ENCODE data around the gene TBC1D5. TPM values are rescaled to one million over a fixed set of nuclear protein-coding genes. Genes with fewer than 3 reads are reported as not detected.

TBC1D5 gene
- total RNA-seq, 1 experiment from 2014 or later = 43.3 TPM

DNA sequence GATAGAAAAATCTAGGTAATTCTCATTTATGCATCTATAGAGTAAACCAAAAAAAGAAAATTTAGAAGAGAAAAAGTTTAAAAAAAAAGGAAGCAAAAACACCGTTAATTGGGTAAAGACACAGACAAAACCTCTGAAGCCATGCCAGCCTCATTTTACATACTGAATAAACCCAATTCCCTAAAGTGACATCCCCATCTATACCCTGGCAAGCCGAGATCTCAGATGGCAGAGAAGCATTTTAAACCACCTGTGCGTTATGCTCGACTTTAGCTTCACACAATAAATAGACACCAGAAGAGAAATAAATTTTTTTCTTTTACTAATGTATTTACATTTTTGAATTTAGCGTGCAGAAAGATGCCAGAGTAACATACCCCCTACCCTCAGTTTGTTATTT is 475.6 kb downstream of the TBC1D5 start:
- CTCF ChIA-PET = interaction anchor here (0.5 kb wide), 1 partner anchor 141 kb away, joined by 3 read pairs; no protein-coding TSS in a partner anchor

DNA sequence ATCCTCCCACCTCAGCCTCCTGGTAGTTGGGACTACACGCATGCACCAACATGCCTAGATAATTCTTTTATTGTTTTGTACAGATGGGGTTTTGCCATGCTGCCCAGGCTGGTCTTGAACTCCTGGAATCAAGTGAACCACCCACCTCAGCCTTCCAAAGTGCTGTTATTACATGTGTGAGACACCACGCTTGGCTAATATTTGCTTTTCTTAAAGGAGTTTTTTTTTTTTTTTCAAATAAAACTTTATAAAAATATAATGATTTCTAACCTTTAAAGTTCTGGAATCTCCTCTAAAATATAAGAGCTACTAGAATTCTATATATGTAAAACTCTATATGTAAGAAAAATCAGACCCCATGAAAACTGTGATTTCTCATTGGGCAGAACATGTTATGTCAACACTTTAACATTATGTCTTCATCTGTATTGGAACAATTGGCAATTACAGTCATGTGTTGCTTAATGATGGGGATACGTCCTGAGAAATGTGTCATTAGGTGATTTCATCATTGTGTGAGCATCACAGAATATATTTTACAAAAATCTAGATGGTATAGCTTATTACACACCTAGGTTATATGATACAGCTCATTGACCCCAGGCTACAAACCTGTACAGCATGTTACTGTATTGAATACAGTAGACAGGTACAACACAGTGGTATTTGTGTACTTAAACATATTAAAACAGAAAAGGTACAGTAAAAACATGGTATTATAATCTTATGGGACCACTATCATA is 480.6 kb downstream of the TBC1D5 start:
- POLR2A ChIA-PET = no interaction called here
- CTCF ChIA-PET = interaction anchor here (0.8 to 2.4 kb wide), 3 partner anchors 30 to 662 kb away, joined by 4 to 13 read pairs (median 5); no protein-coding TSS in a partner anchor
- Mint-ChIP-seq H3K9me3 (ENCODE audit: unreplicated experiment) (no peaks in the 10 kb centered on the region), H3K4me1 (ENCODE audit: insufficient read depth, unreplicated experiment) (no peaks in the 10 kb centered on the region), H3K27ac (ENCODE audit: low read depth, unreplicated experiment) (no peak overlapping the region), H3K27me3 (ENCODE audit: insufficient read depth, unreplicated experiment) (no peaks in the 10 kb centered on the region), H3K4me3 (ENCODE audit: unreplicated experiment) (no peak overlapping the region), H3K36me3 (ENCODE audit: insufficient read depth, unreplicated experiment) (no peaks in the 10 kb centered on the region)
- peak; percentile 26 for DNase-seq (ENCODE audit: unreplicated experiment)
- no TSS peak for BruUV-seq (replicated peaks)
- intact Hi-C loops (cut with micrococcal nuclease) = no loop called here
- TF ChIP-seq, protein P1, sequence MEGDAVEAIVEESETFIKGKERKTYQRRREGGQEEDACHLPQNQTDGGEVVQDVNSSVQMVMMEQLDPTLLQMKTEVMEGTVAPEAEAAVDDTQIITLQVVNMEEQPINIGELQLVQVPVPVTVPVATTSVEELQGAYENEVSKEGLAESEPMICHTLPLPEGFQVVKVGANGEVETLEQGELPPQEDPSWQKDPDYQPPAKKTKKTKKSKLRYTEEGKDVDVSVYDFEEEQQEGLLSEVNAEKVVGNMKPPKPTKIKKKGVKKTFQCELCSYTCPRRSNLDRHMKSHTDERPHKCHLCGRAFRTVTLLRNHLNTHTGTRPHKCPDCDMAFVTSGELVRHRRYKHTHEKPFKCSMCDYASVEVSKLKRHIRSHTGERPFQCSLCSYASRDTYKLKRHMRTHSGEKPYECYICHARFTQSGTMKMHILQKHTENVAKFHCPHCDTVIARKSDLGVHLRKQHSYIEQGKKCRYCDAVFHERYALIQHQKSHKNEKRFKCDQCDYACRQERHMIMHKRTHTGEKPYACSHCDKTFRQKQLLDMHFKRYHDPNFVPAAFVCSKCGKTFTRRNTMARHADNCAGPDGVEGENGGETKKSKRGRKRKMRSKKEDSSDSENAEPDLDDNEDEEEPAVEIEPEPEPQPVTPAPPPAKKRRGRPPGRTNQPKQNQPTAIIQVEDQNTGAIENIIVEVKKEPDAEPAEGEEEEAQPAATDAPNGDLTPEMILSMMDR (IDR thresholded peaks at IDR 0.05; ENCODE audit: unreplicated experiment) = no peak

More for the DNA sequence above, 475.6 kb downstream of the TBC1D5 start:
- TF ChIP-seq, protein P1 (IDR thresholded peaks at IDR 0.05; ENCODE audit: unreplicated experiment) = no peak
- DNase-seq (ENCODE audit: unreplicated experiment) = no peak
- Mint-ChIP-seq H3K36me3 (ENCODE audit: insufficient read depth, unreplicated experiment) (no peaks in the 10 kb centered on the region), H3K27ac (ENCODE audit: low read depth, unreplicated experiment) (no peak overlapping the region), H3K4me3 (ENCODE audit: unreplicated experiment) (no peak overlapping the region), H3K27me3 (ENCODE audit: insufficient read depth, unreplicated experiment) (no peaks in the 10 kb centered on the region), H3K9me3 (ENCODE audit: unreplicated experiment) (no peaks in the 10 kb centered on the region), H3K4me1 (ENCODE audit: insufficient read depth, unreplicated experiment) (peaks cover 4% of the 10 kb centered on the region)
- POLR2A ChIA-PET = no interaction called here
- intact Hi-C loops (cut with micrococcal nuclease) = no loop called here
- no TSS peak for BruUV-seq (replicated peaks)

DNA sequence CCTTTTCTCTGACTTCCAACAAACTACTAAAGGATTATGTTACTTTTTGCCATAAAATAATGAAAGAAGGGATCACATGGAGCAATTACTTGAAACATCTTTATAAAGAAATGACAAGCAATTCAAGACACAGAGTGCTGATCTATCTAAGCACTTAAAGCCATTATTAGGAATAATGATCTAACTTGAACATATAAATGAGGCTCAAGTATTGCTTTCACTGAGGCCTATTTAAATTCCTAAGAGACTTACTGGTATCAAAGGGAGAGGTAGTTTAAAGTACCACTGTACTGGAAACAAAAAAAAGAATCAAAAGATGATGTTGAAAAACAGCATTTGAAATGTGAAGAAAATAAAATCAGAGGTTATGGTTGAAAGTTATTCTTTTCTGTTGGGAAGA is 482.2 kb downstream of the TBC1D5 start:
- H3K4me1 Mint-ChIP-seq (ENCODE audit: insufficient read depth, unreplicated experiment) = no peaks in the 10 kb centered on the region
- no peak for DNase-seq (ENCODE audit: unreplicated experiment)
- TF ChIP-seq, protein P1 (IDR thresholded peaks at IDR 0.05; ENCODE audit: unreplicated experiment) = no peak
- no peak overlapping the region for H3K27ac Mint-ChIP-seq (ENCODE audit: low read depth, unreplicated experiment)
- H3K4me3 Mint-ChIP-seq (ENCODE audit: unreplicated experiment) = no peak overlapping the region
- H3K27me3 Mint-ChIP-seq (ENCODE audit: insufficient read depth, unreplicated experiment) = no peaks in the 10 kb centered on the region
- H3K9me3 Mint-ChIP-seq (ENCODE audit: unreplicated experiment) = no peaks in the 10 kb centered on the region
- CTCF ChIA-PET = interaction anchor here (0.6 to 1.4 kb wide), 8 partner anchors 9 to 1115 kb away, joined by 3 to 11 read pairs (median 4); no protein-coding TSS in a partner anchor
- H3K36me3 Mint-ChIP-seq (ENCODE audit: insufficient read depth, unreplicated experiment) = no peaks in the 10 kb centered on the region
- BruUV-seq (replicated peaks) = no TSS peak
- POLR2A ChIA-PET = no interaction called here
- intact Hi-C loops (cut with micrococcal nuclease) = no loop called here

DNA sequence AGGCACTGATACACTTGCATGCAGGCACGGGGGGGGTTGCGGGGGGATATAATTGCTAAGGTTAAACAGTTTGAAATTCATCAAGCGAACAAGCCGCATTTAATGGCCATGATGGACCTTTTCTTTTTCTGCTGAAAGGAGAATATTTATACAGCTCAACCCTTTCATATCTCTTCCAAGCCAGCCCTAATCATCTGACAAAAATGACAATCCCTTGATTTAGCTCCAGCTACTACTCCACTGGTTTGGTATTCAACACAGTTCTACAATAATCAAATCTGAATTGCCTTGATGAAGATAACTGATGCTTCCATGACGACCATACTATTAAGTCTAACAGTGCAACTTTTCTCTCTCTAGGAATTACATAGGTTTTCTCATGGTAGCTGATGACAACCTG is 482.7 kb downstream of the TBC1D5 start:
- no peaks in the 10 kb centered on the region for H3K27me3 Mint-ChIP-seq (ENCODE audit: insufficient read depth, unreplicated experiment)

More for the DNA sequence above, 482.7 kb downstream of the TBC1D5 start:
- H3K4me3 Mint-ChIP-seq (ENCODE audit: unreplicated experiment) = no peak overlapping the region
- no peak for DNase-seq (ENCODE audit: unreplicated experiment)
- no peaks in the 10 kb centered on the region for H3K36me3 Mint-ChIP-seq (ENCODE audit: insufficient read depth, unreplicated experiment)
- POLR2A ChIA-PET = no interaction called here
- CTCF ChIA-PET = interaction anchor here (0.6 to 1.4 kb wide), 10 partner anchors 9 to 1115 kb away, joined by 3 to 11 read pairs (median 4); no protein-coding TSS in a partner anchor
- no peak overlapping the region for H3K27ac Mint-ChIP-seq (ENCODE audit: low read depth, unreplicated experiment)
- no TSS peak for BruUV-seq (replicated peaks)
- H3K9me3 Mint-ChIP-seq (ENCODE audit: unreplicated experiment) = no peaks in the 10 kb centered on the region
- TF ChIP-seq, protein P1 (IDR thresholded peaks at IDR 0.05; ENCODE audit: unreplicated experiment) = no peak
- intact Hi-C loops (cut with micrococcal nuclease) = loop anchor here (2.0 kb wide), 1 partner anchor 581 kb away; no protein-coding TSS in a partner anchor
- H3K4me1 Mint-ChIP-seq (ENCODE audit: insufficient read depth, unreplicated experiment) = no peaks in the 10 kb centered on the region
